Parathyroid adenoma (tissue), 2 donors: Measurements from ENCODE around the gene NECTIN3.

Experiments used
- H2AFZ ChIP-seq: fragments of 300-600 bp; sonication (generic); one replicate; pipeline ENCODE4 v1.7.0; 2017; ENCODE audit warnings: antibody characterized with exemption, mild to moderate bottlenecking
- H3K27ac ChIP-seq: fragments of 300-600 bp; sonication (generic); one replicate; pipeline ENCODE4 v1.7.0; 2017
- H3K27me3 ChIP-seq: fragments of 300-600 bp; sonication (generic); one replicate; pipeline ENCODE4 v1.7.0; 2017; ENCODE audit warnings: low read length; ENCODE audit not compliant: control insufficient read depth, insufficient read depth
- H3K36me3 ChIP-seq: fragments of 300-600 bp; sonication (generic); one replicate; pipeline ENCODE4 v1.7.0; 2017; ENCODE audit warnings: low read length; ENCODE audit not compliant: control insufficient read depth, insufficient read depth
- H3K4me1 ChIP-seq: fragments of 300-600 bp; sonication (generic); one replicate; pipeline ENCODE4 v1.7.0; 2017; ENCODE audit warnings: control low read depth
- H3K4me2 ChIP-seq: fragments of 300-600 bp; sonication (generic); one replicate; pipeline ENCODE4 v1.7.0; 2017; ENCODE audit warnings: low read length
- H3K4me3 ChIP-seq: fragments of 300-600 bp; sonication (generic); one replicate; pipeline ENCODE4 v1.7.0; 2017; ENCODE audit warnings: low read depth, low read length
- H3K79me2 ChIP-seq: fragments of 300-600 bp; sonication (generic); one replicate; pipeline ENCODE4 v1.7.0; 2017; ENCODE audit warnings: control low read depth
- H3K9ac ChIP-seq: fragments of 300-600 bp; sonication (generic); one replicate; pipeline ENCODE4 v1.7.0; 2017; ENCODE audit warnings: mild to moderate bottlenecking
- H3K9me3 ChIP-seq: fragments of 300-600 bp; sonication (generic); one replicate; pipeline ENCODE4 v1.7.0; 2017; ENCODE audit warnings: low read length; ENCODE audit not compliant: control insufficient read depth
- TF ChIP-seq, protein P1 (sequence below): fragments of 300-600 bp; sonication (generic); IDR thresholded peaks from one replicate; pipeline ENCODE4 v1.7.0; 2017; ENCODE audit warnings: antibody characterized with exemption, mild to moderate bottlenecking
- donor health status: primary hyperparathyroidism.

NECTIN3 gene

DNA sequence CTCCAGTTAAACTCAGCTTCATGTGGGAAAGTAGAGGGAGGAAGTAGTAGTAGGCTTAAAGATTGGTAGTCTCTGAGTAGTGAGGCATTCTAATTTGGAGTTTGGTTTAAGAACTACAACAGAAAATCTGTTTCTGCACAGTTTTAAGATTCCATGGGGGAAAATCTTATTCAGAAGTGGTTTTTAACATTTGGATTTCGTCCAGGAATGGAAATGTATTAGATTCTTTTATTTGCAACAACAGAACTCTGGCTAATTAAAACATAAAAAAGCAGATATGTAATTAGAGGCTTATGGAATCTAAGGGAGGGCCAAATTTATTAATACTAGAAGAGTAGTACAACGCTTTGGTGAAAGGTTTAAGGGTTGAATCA is 36.0 kb downstream of the NECTIN3 start:
- Histone ChIP-seq H3K9me3 (no peaks in the 10 kb centered on the region), H3K9ac (no peak overlapping the region), H3K4me3 (no peak overlapping the region), H3K4me2 (no peak overlapping the region), H3K79me2 (peaks cover 4% of the 10 kb centered on the region), H3K4me1 (no peaks in the 10 kb centered on the region), H3K27ac (no peak overlapping the region), H3K27me3 (no peaks in the 10 kb centered on the region), H3K36me3 (no peaks in the 10 kb centered on the region), H2AFZ (no peak overlapping the region)
- TF ChIP-seq, protein P1, sequence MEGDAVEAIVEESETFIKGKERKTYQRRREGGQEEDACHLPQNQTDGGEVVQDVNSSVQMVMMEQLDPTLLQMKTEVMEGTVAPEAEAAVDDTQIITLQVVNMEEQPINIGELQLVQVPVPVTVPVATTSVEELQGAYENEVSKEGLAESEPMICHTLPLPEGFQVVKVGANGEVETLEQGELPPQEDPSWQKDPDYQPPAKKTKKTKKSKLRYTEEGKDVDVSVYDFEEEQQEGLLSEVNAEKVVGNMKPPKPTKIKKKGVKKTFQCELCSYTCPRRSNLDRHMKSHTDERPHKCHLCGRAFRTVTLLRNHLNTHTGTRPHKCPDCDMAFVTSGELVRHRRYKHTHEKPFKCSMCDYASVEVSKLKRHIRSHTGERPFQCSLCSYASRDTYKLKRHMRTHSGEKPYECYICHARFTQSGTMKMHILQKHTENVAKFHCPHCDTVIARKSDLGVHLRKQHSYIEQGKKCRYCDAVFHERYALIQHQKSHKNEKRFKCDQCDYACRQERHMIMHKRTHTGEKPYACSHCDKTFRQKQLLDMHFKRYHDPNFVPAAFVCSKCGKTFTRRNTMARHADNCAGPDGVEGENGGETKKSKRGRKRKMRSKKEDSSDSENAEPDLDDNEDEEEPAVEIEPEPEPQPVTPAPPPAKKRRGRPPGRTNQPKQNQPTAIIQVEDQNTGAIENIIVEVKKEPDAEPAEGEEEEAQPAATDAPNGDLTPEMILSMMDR: no peak

DNA sequence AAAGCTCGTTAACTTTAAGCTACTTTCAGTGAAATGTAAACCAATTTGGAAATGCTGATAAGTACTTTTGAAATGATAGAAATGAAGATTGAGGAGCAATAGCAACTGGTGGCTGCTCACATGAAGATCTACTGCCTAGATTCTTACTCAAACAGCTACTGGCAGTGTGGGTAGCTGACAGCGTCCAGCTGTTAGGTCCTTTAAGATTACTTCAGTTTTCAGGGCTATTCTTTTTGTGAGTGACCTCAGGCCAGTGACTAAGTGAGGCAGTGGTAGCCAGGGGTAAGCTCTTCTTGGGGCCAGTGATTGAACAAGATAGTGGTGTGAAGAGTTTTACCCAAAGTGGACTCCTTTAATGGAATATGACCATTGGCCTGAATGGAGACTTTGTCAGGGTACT is 41.3 kb downstream of the NECTIN3 start:
- Histone ChIP-seq H2AFZ (no peak overlapping the region), H3K9me3 (no peaks in the 10 kb centered on the region), H3K27ac (no peak overlapping the region), H3K4me3 (no peak overlapping the region), H3K36me3 (no peaks in the 10 kb centered on the region), H3K4me2 (no peak overlapping the region), H3K27me3 (no peaks in the 10 kb centered on the region), H3K9ac (no peak overlapping the region), H3K79me2 (no peaks in the 10 kb centered on the region), H3K4me1 (no peaks in the 10 kb centered on the region)
- TF ChIP-seq, protein P1: no peak

GRCh38 chr3:111128884-111129283 is 57.3 kb downstream of the NECTIN3 start:
- Histone ChIP-seq H3K9ac (no peak overlapping the region), H3K9me3 (no peaks in the 10 kb centered on the region), H3K27ac (no peak overlapping the region), H3K4me1 (no peaks in the 10 kb centered on the region), H3K36me3 (no peaks in the 10 kb centered on the region), H3K79me2 (no peaks in the 10 kb centered on the region), H3K4me2 (no peak overlapping the region), H2AFZ (no peak overlapping the region), H3K27me3 (no peaks in the 10 kb centered on the region), H3K4me3 (no peak overlapping the region)
- TF ChIP-seq, protein P1: no peak

- H3K4me3 ChIP-seq: no peak overlapping the region
- no peaks in the 10 kb centered on the region for H3K27me3 ChIP-seq
- TF ChIP-seq, protein P1: no peak
- H3K27ac ChIP-seq: no peak overlapping the region
- no peak overlapping the region for H2AFZ ChIP-seq
- no peaks in the 10 kb centered on the region for H3K4me1 ChIP-seq
- no peaks in the 10 kb centered on the region for H3K9me3 ChIP-seq
- no peaks in the 10 kb centered on the region for H3K79me2 ChIP-seq
- no peaks in the 10 kb centered on the region for H3K36me3 ChIP-seq
- no peak overlapping the region for H3K9ac ChIP-seq
- no peak overlapping the region for H3K4me2 ChIP-seq
Measured at GRCh38 chr3:111130827-111131226, 59.2 kb downstream of the NECTIN3 start.

GRCh38 chr3:111134302-111134701 is 62.7 kb downstream of the NECTIN3 start:
- H3K27me3 ChIP-seq: no peaks in the 10 kb centered on the region
- no peaks in the 10 kb centered on the region for H3K9me3 ChIP-seq
- H3K36me3 ChIP-seq: no peaks in the 10 kb centered on the region
- no peak overlapping the region for H2AFZ ChIP-seq
- H3K9ac ChIP-seq: no peak overlapping the region
- H3K79me2 ChIP-seq: no peaks in the 10 kb centered on the region
- H3K4me3 ChIP-seq: no peak overlapping the region
- TF ChIP-seq, protein P1: no peak
- no peak overlapping the region for H3K4me2 ChIP-seq
- no peaks in the 10 kb centered on the region for H3K4me1 ChIP-seq
- H3K27ac ChIP-seq: no peak overlapping the region
